Stimulated activated CD4-positive, alpha-beta T cell treated with anti-CD3 and anti-CD28 coated beads, TNF-alpha, amount 100 ng/mL, for 4 hours (primary cell): ENCODE results near the gene ERC2.

Source experiments
- DNase-seq, 3 experiments: peaks; one replicate each; pipeline ENCODE4 v3.0.0-alpha.2; 2020; ENCODE audit warnings: low read depth in 3 of 3

The ERC2 gene

GRCh38 chr3:55682461-55682860 lies 785.8 kb downstream of the ERC2 start:
- no peak for DNase-seq

GRCh38 chr3:55678546-55679216 lies 789.6 kb downstream of the ERC2 start:
- no peak for DNase-seq

DNA sequence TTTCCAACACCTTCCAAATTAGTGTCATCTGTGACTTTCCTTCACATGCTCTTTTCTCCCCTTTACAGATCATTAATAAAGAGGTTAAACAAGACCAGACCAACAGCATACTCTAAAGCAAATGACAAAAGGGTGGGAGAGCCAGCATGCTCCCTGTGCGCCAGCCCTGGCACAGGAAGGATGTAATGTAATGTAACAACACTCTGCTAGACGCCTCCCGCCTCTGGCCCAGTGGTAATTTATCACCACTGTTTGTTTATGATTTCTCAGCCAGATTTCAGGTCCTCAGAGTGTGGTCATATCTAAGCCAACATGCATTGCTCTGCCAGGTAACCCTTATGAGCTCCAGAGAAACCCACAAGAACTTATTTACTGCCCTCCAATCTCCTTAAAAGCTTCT lies 791.6 kb downstream of the ERC2 start:
- DNase-seq, result no peak

DNA sequence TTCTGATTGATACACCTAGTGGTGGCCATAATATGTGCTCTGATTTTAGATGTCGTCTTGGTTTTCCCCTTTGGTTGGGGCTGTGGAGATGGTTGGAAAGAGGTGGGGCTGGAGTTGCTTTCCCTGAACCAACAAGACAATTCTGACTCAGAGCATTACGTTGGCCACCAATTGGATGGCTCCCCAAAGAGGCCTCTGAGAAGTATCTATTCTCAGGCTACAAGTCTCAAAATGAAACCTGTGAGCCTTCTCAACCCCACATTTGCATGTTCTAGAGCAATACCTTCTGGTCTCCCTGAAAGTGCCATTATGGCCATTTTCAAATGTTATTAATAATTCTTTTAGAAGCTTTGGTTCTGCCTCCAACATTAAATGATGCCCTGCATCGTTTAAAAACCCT lies 792.8 kb downstream of the ERC2 start:
- no peak for DNase-seq

DNA sequence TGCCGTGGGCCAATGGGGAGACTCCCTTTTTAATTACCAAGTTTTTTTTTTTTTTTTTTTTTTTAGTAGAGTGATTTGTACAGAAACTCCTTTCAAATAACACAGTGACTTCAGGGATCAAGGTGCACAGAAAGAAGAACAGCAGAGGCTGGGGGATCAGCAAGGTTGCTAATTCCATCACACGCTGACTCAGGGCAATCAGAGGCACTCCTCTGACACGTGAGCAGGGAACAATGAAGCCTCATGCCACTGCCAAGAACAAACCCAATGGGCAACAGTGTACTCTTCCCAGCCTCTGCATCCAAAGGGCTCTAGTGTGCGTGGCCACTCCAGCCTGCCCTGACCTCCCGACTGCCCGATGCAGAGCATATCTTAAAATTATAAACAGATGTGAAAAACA lies 794.5 kb downstream of the ERC2 start:
- no peak for DNase-seq

DNA sequence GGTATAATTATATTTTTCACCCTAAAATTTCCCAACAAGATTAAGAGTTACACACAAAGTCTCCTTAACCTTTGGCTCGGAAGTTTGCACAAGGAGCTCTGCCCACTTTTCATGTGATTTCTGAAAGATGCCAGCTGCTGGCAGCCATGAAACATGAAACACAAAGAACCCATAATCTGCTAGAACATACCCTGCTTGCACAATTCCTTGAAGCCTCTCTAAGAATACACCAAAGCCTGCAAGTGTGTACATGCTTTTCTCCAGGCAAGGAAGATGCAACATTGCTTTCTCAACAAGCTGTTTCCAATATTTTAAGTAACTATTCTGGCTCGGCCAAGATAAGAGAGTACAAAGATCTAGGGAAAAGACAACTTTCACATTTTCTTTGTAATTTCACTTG lies 799.1 kb downstream of the ERC2 start:
- DNase-seq, result no peak

DNA sequence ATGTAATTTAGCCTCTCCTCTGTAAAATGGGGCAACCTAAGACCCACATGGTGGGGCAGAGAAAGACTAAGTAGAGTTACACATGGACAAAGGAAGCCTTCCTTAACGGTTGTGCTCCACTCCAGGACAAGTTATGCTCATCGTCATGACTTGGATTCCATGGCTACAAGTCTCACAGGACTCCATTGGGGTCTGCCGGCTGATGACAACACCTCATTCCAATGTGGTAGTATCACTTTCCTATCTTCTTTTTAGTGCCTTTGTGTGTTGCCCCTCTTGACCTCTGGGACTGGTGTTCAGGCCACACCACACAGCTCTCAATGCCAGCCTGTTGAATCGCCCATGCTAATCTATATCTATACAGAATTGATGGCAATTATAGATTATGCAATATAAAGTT lies 799.9 kb downstream of the ERC2 start:
- no peak for DNase-seq

GRCh38 chr3:55664387-55664786 lies 803.9 kb downstream of the ERC2 start:
- DNase-seq, result no peak

- no peak for DNase-seq
Observed at GRCh38 chr3:55662683-55663082, 805.6 kb downstream of the ERC2 start.

- DNase-seq, result no peak
Observed at GRCh38 chr3:55661571-55661970, 806.7 kb downstream of the ERC2 start.

DNA sequence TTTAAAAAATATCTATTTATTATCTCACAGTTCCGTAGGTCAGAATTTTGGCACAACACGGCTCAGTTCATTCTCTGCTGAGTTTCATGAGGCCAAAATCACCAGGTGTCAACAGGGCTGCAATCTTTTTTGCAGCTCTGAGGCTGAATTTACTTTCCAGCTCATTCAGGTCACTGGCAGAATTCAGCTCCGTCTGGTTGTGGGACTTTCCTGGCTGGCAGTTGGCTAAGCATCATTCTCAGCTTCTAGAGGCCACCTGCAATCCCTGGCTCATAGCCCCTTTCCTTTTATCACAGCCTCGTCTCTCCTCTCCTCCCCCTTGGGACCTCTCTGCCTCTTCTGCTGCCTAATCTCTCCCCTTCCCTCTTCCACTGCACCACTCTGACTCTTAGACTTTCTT lies 807.1 kb downstream of the ERC2 start:
- no peak for DNase-seq

GRCh38 chr3:55660642-55661041 lies 807.6 kb downstream of the ERC2 start:
- DNase-seq, result no peak

- no peak for DNase-seq
Observed at GRCh38 chr3:55659701-55660100, 808.6 kb downstream of the ERC2 start.

- DNase-seq, result no peak
Observed at GRCh38 chr3:55658690-55659562, 809.3 kb downstream of the ERC2 start.

- DNase-seq, result no peak
Observed at GRCh38 chr3:55658270-55658669, 810.0 kb downstream of the ERC2 start.

DNA sequence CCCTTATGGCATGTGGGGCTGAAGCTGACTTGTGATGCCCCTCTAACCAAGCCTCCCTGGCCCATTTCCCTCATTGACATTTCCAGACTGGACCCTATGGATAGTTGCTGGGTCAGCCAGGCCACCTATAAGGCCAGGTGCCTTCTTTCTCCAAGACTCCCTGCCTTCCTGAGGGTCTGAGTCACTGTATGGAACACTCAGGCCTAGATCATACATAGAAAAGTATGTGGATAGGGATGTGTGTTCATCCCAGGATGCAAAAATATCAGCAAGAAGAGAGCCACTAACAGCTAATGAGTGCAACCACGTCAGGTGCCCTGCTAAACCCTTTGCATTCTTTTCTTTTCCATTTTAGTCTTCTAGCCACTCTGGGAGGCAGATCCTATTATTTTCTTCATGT lies 812.7 kb downstream of the ERC2 start:
- DNase-seq, result no peak

DNA sequence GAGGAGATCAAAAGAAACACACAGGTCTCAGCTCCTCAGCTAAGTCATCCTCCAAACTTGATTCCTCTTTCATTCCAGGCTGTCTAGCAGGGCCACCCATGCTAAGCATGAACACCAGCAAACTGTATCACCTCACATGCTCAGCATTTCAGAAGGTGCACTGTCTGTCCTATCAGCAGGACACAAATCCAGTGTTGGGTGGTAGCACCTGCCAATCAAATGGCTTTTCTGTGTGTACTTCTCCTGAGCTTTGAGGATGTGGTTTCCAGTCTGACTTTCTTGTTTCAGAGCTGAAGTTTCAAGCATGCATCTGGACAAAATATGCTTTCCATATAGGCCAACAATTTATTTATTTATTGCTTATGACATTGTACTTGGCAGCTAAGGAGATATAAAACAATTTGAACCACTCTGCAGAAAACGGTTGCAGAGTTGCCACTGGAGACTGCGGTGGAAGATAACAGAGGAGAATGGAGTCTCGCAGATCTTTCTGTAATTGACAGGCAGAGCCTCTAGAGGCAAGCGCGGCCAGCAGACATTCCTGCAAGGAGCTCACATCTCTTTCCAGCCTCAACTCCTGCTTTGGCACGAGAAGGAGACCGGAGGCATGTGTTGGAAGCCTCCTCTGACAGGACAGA lies 814.0 kb downstream of the ERC2 start:
- DNase-seq, result no peak

GRCh38 chr3:55651011-55651410 lies 817.3 kb downstream of the ERC2 start:
- no peak for DNase-seq

DNA sequence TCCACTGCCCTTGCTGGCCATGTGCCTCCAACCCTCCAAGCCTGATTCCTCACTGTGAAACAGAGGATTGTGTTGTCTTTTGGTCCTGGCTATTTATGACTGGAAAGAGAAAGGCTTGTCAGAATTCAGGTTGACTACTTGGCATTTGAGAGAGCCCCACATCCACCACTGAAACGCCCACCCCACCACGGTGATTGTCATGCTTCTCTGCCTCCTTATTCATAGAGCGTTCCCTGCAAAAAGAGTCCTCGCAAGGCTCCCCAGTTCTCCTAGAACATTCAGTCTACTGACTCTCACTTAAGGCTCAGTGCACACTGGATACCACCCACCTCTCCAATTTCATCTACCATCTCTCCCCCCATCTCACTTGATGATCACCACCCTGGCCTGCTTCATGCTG lies 818.3 kb downstream of the ERC2 start:
- no peak for DNase-seq

DNA sequence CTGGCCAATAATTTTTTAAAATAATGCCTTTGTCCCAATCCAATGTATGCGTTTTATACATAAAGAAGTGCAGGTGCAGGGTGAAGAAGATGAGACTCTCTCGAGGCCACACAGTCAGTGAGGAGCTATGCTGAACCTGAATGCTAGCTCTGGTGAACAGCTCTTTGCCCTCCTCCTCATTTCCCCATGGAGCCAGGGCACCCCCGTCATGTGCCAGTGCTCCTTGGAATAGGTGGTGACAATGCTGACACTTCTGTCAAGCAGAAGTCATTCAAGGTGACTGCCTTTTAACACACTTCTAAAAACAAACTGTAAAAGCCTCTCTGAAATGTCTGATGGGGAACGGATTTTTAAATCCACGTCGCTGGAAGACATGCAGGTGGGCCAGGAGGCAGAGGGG lies 818.7 kb downstream of the ERC2 start:
- DNase-seq, result no peak

DNA sequence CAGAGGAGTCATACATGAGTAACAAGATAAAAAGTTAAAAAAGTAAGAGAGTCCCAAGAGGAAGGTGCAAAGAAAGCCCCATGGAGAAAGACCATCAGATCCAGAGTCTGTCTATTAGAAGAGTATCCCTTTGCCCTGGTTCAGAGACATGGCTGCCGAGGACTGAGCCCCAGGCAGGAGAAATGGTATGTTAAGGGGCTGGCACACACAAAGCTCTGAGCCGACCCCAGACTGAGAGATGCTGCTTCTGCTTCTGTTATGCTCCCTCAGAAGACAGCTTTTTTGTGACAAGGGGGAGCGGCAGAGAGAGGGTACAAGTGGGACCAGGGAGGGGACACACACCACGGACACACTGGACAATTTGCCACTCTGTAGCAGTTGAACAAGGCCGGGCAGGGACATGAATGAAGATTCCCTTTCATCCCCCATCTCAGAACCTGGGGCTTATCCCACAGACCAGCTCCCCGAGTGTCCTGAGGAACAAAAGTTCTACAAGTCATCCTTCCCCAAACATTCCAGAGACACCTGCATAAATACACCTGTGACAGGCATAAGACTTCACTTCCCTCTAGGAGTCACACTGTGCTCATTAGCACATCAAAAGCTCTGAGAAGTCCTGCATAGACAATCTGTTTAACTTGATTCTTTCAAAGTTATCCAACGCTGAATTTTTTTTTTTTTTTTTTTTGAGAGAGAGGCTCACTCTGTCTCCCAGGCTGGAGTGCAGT lies 819.5 kb downstream of the ERC2 start:
- DNase-seq, result no peak

DNA sequence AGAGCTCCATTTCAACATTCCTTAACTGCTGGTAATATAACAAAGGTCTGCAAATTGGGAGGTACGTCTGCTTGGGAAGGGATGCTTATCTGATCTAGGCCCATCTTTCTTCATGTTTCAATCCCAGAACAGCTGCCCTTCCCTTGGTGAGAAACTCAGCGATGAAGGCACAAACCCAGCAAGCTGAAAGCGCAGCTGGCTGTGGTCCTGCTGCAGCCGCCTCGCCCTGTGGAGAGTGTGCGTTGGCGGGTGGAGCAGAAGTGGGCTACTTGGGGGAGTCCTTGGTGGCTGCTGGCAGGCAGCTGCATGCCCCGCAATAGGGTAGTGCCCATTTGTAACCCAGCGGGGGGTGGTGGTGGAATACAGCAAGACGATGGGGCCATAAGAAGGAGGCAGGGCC lies 820.6 kb downstream of the ERC2 start:
- no peak for DNase-seq
